HCT116 (cell line): ENCODE measurements around the gene MYO10. TPM values are rescaled to one million over a fixed set of nuclear protein-coding genes. Genes with fewer than 3 reads are reported as not detected.
A peak's percentile ranks its signal among the peaks of the same experiment; 100 is the strongest.

Experiments
- ATAC-seq: fragments of 200-7000 bp; cut with Tn5 transposase; 2 replicates; pipeline ENCODE4 v1.9.1; 2020; ENCODE audit warnings: mild to moderate bottlenecking, moderate library complexity
- BruUV-seq: library from RNA; stranded (reverse); fragments of 400-500 nt; replicated peaks from 2 replicates; lab custom pipeline; 2021; lab: Mats Ljungman, UMichigan
- CTCF ChIA-PET: fragments of 300-600 bp; sonication (Branson Sonifier 250); formaldehyde crosslinking; loops from one replicate; lab custom pipeline; 2021; ENCODE audit warnings: antibody characterized with exemption; lab: Charles Lee
- POLR2A ChIA-PET: fragments of 300-600, 350-600 bp; sonication (Branson Sonifier 250); formaldehyde crosslinking; loops from one replicate; lab custom pipeline; 2021; ENCODE audit warnings: antibody characterized with exemption; lab: Charles Lee
- RAD21 ChIA-PET, 2 experiments: fragments of 300-600 bp; sonication (Branson Sonifier 250); formaldehyde crosslinking; loops; one replicate each; lab custom pipeline; 2023; ENCODE audit warnings: low total read pairs in 2 of 2; ENCODE audit not compliant: uncharacterized antibody in 2 of 2, unreplicated experiment in 2 of 2, low non-redundant PET in 1 of 2; lab: Charles Lee
- DNase-seq: peaks from one replicate; pipeline ENCODE4 v3.0.0-alpha.2; 2010; ENCODE audit warnings: low read depth, low spot score
- H2AFZ ChIP-seq: fragments of 200-600 bp; shearing (Covaris generic), sonication (generic); 2 replicates; pipeline ENCODE4 v1.6.1; 2017; ENCODE audit warnings: low read depth, mixed run types, mixed read lengths, antibody characterized with exemption, low read length; ENCODE audit not compliant: poor library complexity, severe bottlenecking
- H3K27ac ChIP-seq: 2 replicates; pipeline ENCODE4 v1.5.1; 2012; ENCODE audit warnings: low read depth, low read length
- H3K27me3 ChIP-seq: fragments of 200-600 bp; sonication (generic); 2 replicates; pipeline ENCODE4 v1.6.1; 2016; ENCODE audit warnings: mixed run types, low read length, mixed read lengths; ENCODE audit not compliant: insufficient read depth
- H3K36me3 ChIP-seq, 2 experiments: fragments of 200-500 bp in 1 of 2; fragments of 200-600 bp in 1 of 2; sonication (Bioruptor generic) in 1 of 2; sonication (generic) in 1 of 2; 2 replicates each; pipeline versions ENCODE4 v1.5.1 to v1.6.1; 2014 to 2016; ENCODE audit warnings: low read length in 2 of 2, inconsistent platforms in 1 of 2, mixed read lengths in 1 of 2, mixed run types in 1 of 2; ENCODE audit not compliant: insufficient read depth in 2 of 2, control insufficient read depth in 1 of 2
- H3K4me1 ChIP-seq, 2 experiments: fragments of 200-600 bp in 1 of 2; sonication (generic) in 1 of 2; 2 replicates each; pipeline versions ENCODE4 v1.5.1 to v1.6.1; 2012 to 2017; ENCODE audit warnings: low read length in 2 of 2, inconsistent platforms in 1 of 2, mild to moderate bottlenecking in 1 of 2, mixed read lengths in 1 of 2, mixed run types in 1 of 2, moderate library complexity in 1 of 2; ENCODE audit not compliant: insufficient read depth in 2 of 2, control insufficient read depth in 1 of 2
- H3K4me2 ChIP-seq: fragments of 200-600 bp; sonication (generic); 2 replicates; pipeline ENCODE4 v1.6.1; 2017; ENCODE audit warnings: mixed run types, low read length, mixed read lengths
- H3K4me3 ChIP-seq, 2 experiments: fragments of 200-600 bp in 1 of 2; sonication (generic) in 1 of 2; replicated peaks in 1 of 2; 2 replicates each; pipeline ENCODE4 v1.5.1; 2011 to 2016; ENCODE audit warnings: low read length in 2 of 2, control low read depth in 1 of 2, low read depth in 1 of 2, mild to moderate bottlenecking in 1 of 2, mixed read lengths in 1 of 2, mixed run types in 1 of 2
- H3K79me2 ChIP-seq: fragments of 200-600 bp; sonication (generic); 2 replicates; pipeline ENCODE4 v1.6.1; 2017; ENCODE audit warnings: mild to moderate bottlenecking, mixed run types, low read length, moderate library complexity, mixed read lengths; ENCODE audit not compliant: insufficient read depth
- H3K9ac ChIP-seq: fragments of 200-600 bp; sonication (generic); 2 replicates; pipeline ENCODE4 v1.6.1; 2016; ENCODE audit warnings: low read length, mixed read lengths
- H3K9me2 ChIP-seq: fragments of 200-600 bp; sonication (generic), shearing (Covaris generic); 2 replicates; pipeline ENCODE4 v1.6.1; 2017; ENCODE audit warnings: mixed run types, mild to moderate bottlenecking, moderate library complexity; ENCODE audit not compliant: insufficient read depth
- H3K9me3 ChIP-seq, 2 experiments: fragments of 200-500 bp in 1 of 2; fragments of 200-600 bp in 1 of 2; sonication (Bioruptor generic) in 1 of 2; sonication (generic) in 1 of 2; 2 replicates each; pipeline ENCODE4 v1.6.1; 2014 to 2017; ENCODE audit warnings: low read length in 2 of 2, mixed read lengths in 2 of 2, inconsistent platforms in 1 of 2, low read depth in 1 of 2, mild to moderate bottlenecking in 1 of 2, mixed run types in 1 of 2, moderate library complexity in 1 of 2; ENCODE audit not compliant: control insufficient read depth in 1 of 2, insufficient read depth in 1 of 2
- H4K20me1 ChIP-seq: fragments of 200-600 bp; sonication (generic), shearing (Covaris generic); 2 replicates; pipeline ENCODE4 v1.6.1; 2017; ENCODE audit warnings: mixed run types, mild to moderate bottlenecking, moderate library complexity; ENCODE audit not compliant: insufficient read depth
- CEBPB ChIP-seq: IDR thresholded peaks from 2 replicates; pipeline ENCODE4 v1.6.1; 2012; ENCODE audit warnings: low read depth
- EGR1 ChIP-seq: IDR thresholded peaks from 2 replicates; pipeline ENCODE4 v1.6.1; 2012; ENCODE audit warnings: low read depth
- ELF1 ChIP-seq: IDR thresholded peaks from 2 replicates; pipeline ENCODE4 v1.6.1; 2012; ENCODE audit warnings: low read depth, borderline replicate concordance
- EZH2 ChIP-seq: fragments of 200-600 bp; sonication (generic); IDR thresholded peaks from 2 replicates; pipeline ENCODE4 v1.6.1; 2017; ENCODE audit warnings: antibody characterized with exemption, mixed run types
- FOSL1 ChIP-seq: IDR thresholded peaks from 2 replicates; pipeline ENCODE4 v1.6.1; 2012; ENCODE audit warnings: low read depth
- MAX ChIP-seq: IDR thresholded peaks from 2 replicates; pipeline ENCODE4 v1.6.1; 2012
- POLR2A ChIP-seq: IDR thresholded peaks from 2 replicates; pipeline ENCODE4 v1.7.0; 2011; ENCODE audit warnings: borderline replicate concordance; ENCODE audit not compliant: insufficient read depth, insufficient read length; ENCODE audit errors: extremely low read depth
- RAD21 ChIP-seq: IDR thresholded peaks from 2 replicates; pipeline ENCODE4 v1.6.1; 2012; ENCODE audit warnings: low read depth, mild to moderate bottlenecking
- REST ChIP-seq: IDR thresholded peaks from 2 replicates; pipeline ENCODE4 v1.6.1; 2012; ENCODE audit warnings: low read depth
- SIN3A ChIP-seq: IDR thresholded peaks from 2 replicates; pipeline ENCODE4 v1.6.1; 2012; ENCODE audit warnings: low read depth
- SP1 ChIP-seq: IDR thresholded peaks from 2 replicates; pipeline ENCODE4 v1.6.1; 2012; ENCODE audit warnings: low read depth
- SRF ChIP-seq: IDR thresholded peaks from 2 replicates; pipeline ENCODE4 v1.6.1; 2012; ENCODE audit warnings: low read depth
- TCF7L2 ChIP-seq: IDR thresholded peaks from 2 replicates; pipeline ENCODE4 v1.7.0; 2011; ENCODE audit warnings: borderline replicate concordance, inconsistent platforms; ENCODE audit not compliant: insufficient read depth, insufficient read length; ENCODE audit errors: extremely low read depth
- ZFX ChIP-seq: fragments of 450-650 bp; IDR thresholded peaks from 2 replicates; pipeline ENCODE4 v1.6.1; 2017
- ZNF274 ChIP-seq: fragments of 200-500 bp; sonication (Bioruptor generic); IDR thresholded peaks from 2 replicates; pipeline ENCODE4 v1.6.1; 2014; ENCODE audit warnings: mild to moderate bottlenecking, low read depth, low read length, inconsistent platforms
- intact Hi-C: fragments of 100-400 bp; cut with micrococcal nuclease; formaldehyde crosslinking; loops from 2 replicates; pipeline ENCODE4 v1.10.0; 2022
- total RNA-seq: library from RNA; stranded (reverse); gene quantifications from one replicate; pipeline ENCODE4 v1.2.1, GENCODE V29; 2021; ENCODE audit not compliant: unreplicated experiment

The MYO10 gene
- total RNA-seq, 1 experiment from 2014 or later: 34.9 TPM

- Histone ChIP-seq H3K4me1 (peaks cover 28 to 34% of the 10 kb centered on the region in 2 experiments), H3K36me3 (no peaks in the 10 kb centered on the region), H3K4me3 (peak overlapping the region; percentile 81 to 82), H3K27ac (peak overlapping the region; percentile 84), H3K9ac (peak overlapping the region; percentile 86), H3K79me2 (peaks cover 47% of the 10 kb centered on the region), H3K9me2 (no peaks in the 10 kb centered on the region), H3K4me2 (peak overlapping the region; percentile 81), H4K20me1 (peaks cover 8% of the 10 kb centered on the region; the same call in 1 of the 2 replicates)
- CTCF ChIA-PET: interaction anchor here (0.6 to 1.1 kb wide), 3 partner anchors 46 to 255 kb away, joined by 3 to 9 read pairs (median 3); no protein-coding TSS in a partner anchor
- BruUV-seq: no TSS peak
- TF ChIP-seq ZFX (peak; percentile 41; the same call in 1 of the 2 replicates), SIN3A (peak; percentile 58), EGR1 (peak; percentile 86), MAX (no peak), POLR2A (no peak)
- TF ChIP-seq, all 23 proteins: peak for 3
- ChIA-PET RAD21 (interaction anchor here in 1 of 2 experiments (0.5 kb wide), 1 partner anchor 47 kb away, joined by 3 read pairs; no protein-coding TSS in a partner anchor), POLR2A (interaction anchor here (0.9 to 1.1 kb wide), 5 partner anchors 9 to 254 kb away, joined by 3 to 4 read pairs (median 3); no protein-coding TSS in a partner anchor)
- H3K27me3 ChIP-seq: peaks cover 17% of the 10 kb centered on the region
- H2AFZ ChIP-seq: peak overlapping the region; percentile 38
- no peak for DNase-seq
- intact Hi-C loops: loop anchor here (2.0 to 5.0 kb wide), 4 partner anchors 63 to 253 kb away; no protein-coding TSS in a partner anchor
- no peaks in the 10 kb centered on the region for H3K9me3 ChIP-seq
- peak; percentile 35 for ATAC-seq
These were observed 598 bp downstream of the MYO10 start for GRCh38 chr5:16935231-16936149.

- BruUV-seq: TSS peak; percentile 41
- DNase-seq (no peak), ATAC-seq (no peak)
- no peak overlapping the region for H2AFZ ChIP-seq
- H3K9ac ChIP-seq: peak overlapping the region; percentile 86
- H3K27me3 ChIP-seq: peaks cover 10% of the 10 kb centered on the region
- H3K4me1 ChIP-seq: peaks cover 28 to 34% of the 10 kb centered on the region in 2 experiments
- peak overlapping the region; percentile 81 to 82 for H3K4me3 ChIP-seq
- peaks cover 8% of the 10 kb centered on the region; the same call in 1 of the 2 replicates for H4K20me1 ChIP-seq
- POLR2A ChIA-PET: no interaction called here
- CTCF ChIA-PET: interaction anchor here (0.6 to 1.9 kb wide), 2 partner anchors 45 to 255 kb away, joined by 3 to 7 read pairs; no protein-coding TSS in a partner anchor
- intact Hi-C loops: loop anchor here (2.0 to 5.0 kb wide), 4 partner anchors 62 to 254 kb away; no protein-coding TSS in a partner anchor
- H3K4me2 ChIP-seq: peak overlapping the region; percentile 81
- H3K9me3 ChIP-seq: no peaks in the 10 kb centered on the region
- RAD21 ChIA-PET: no interaction called here
- H3K27ac ChIP-seq: no peak overlapping the region
- peaks cover 55% of the 10 kb centered on the region for H3K79me2 ChIP-seq
- no peaks in the 10 kb centered on the region for H3K36me3 ChIP-seq
- H3K9me2 ChIP-seq: no peaks in the 10 kb centered on the region
- TF ChIP-seq SP1: no peak
- TF ChIP-seq TCF7L2: no peak
- TF ChIP-seq SIN3A: no peak
- no peak for TF ChIP-seq POLR2A
- TF ChIP-seq SRF: no peak
- TF ChIP-seq MAX: no peak
- TF ChIP-seq CEBPB: no peak
- TF ChIP-seq REST: no peak
- no peak for TF ChIP-seq ELF1
- TF ChIP-seq EZH2: no peak
- TF ChIP-seq RAD21: no peak
- no peak for TF ChIP-seq FOSL1
- no peak for TF ChIP-seq ZNF274
These were observed 1.4 kb downstream of the MYO10 start for GRCh38 chr5:16934677-16935153.
